Measurements from ENCODE around the gene S1PR4. TPM values are rescaled to one million over a fixed set of nuclear protein-coding genes. Genes with fewer than 3 reads are reported as not detected.
"Not testable (repeated sequence)": the region's sequence is repeated elsewhere in the genome, so short reads cannot be mapped to it uniquely, and the experiment has no call there.

S1PR4 gene
- total and polyA plus RNA-seq, 2 of the 13 experiments (the other 11 are each of a cell fraction or from before 2014, with no cell fraction given) = 0.07 to 0.09 TPM

DNA sequence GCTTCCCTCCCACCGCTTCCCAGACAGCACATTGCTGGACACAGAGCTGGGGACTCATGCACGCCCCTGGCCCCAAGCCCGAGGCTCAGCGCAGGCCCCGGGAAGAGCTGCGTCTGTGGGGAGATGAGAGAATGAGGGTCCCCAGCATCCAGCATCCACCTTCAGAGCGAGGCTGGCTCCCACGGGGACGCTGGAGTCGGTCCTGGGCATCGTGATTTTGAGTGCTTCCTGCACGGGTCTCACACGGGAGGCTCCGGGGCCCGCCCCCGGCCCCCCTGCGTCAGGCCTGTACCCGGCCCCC, 11.9 kb downstream of the S1PR4 start (continued):
- TF ChIP-seq RXRB (CRISPR knock-in tag; IDR thresholded peaks at IDR 0.05; ENCODE audit: borderline replicate concordance) (no peak), HNRNPLL (IDR thresholded peaks at IDR 0.05; ENCODE audit: low read depth, low read length, poor library complexity, severe bottlenecking) (no peak)
- TF ChIP-seq, protein P1, sequence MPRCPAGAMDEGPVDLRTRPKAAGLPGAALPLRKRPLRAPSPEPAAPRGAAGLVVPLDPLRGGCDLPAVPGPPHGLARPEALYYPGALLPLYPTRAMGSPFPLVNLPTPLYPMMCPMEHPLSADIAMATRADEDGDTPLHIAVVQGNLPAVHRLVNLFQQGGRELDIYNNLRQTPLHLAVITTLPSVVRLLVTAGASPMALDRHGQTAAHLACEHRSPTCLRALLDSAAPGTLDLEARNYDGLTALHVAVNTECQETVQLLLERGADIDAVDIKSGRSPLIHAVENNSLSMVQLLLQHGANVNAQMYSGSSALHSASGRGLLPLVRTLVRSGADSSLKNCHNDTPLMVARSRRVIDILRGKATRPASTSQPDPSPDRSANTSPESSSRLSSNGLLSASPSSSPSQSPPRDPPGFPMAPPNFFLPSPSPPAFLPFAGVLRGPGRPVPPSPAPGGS (CRISPR knock-in tag; IDR thresholded peaks at IDR 0.05) = no peak

DNA sequence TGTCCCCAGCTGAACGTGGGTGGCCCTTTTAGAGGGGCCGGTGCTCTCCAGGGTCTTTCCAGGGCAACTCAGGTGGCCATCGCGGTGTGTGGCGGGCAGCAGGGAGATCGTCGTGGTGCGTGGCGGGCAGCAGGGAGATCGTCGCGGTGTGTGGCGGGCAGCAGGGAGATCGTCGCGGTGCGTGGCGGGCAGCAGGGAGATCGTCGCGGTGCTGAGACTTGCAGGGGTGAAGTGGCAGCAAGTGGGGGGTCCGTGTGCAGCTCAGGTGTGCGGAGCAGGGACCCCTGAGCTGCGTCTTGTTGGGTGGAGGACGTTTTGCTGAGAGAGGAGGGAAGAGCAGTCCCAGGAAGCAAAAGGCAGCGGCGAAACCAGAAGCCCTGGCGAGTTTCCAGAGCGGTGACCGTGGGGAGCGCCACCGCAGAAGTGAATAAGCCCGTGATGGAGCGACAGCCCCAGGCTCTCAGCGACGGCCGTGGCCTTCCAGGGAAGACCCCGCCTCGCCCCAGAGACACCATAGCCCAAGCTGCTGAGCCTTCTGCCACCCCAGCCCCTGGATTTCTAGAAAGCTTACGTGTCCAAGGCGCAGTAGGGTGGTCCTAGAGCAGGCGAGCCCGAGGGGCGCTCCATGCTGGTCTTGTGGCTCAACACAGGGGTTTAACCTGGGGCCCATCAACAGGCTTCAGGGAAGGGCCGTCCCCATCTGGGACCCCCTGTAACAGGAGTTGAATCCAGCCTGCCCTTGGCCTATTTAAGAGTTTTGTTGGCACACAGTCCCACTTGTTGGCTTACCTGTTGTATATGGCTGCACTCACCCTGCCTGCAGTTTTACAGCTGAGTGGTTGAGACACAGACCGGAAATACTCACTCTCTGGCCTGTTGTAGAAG, 12.6 kb downstream of the S1PR4 start:
- H3K4me3 ChIP-seq (replicated peaks in 1 of 3; ENCODE audit: insufficient read depth in 1 of 3, low read depth in 2 of 3, low read length in 3 of 3) = no peak overlapping the region
- peaks cover 2 to 15% of the 10 kb centered on the region in 2 experiments; a peak in 3 of 5 replicates for H3K36me3 ChIP-seq (replicated peaks in 1 of 2; ENCODE audit: control insufficient read depth in 1 of 2, insufficient read depth in 2 of 2, low read length in 2 of 2)
- intact Hi-C loops (cut with micrococcal nuclease; ENCODE audit: unreplicated experiment) = no loop called here
- ATAC-seq (no peak), FAIRE-seq (no peak), DNase-seq (ENCODE audit: low spot score) (no peak)
- 93% methylated on average over 35 of the region's 46 CpGs for WGBS (ENCODE audit: low lambda C conversion rate)
- peaks cover 7% of the 10 kb centered on the region; the same call in 1 of the 2 replicates for H4K20me1 ChIP-seq (ENCODE audit: insufficient read depth, low read length)
- no peak for TF ChIP-seq ZNF572 (CRISPR knock-in tag; IDR thresholded peaks at IDR 0.05)
- CTCF ChIA-PET (ENCODE audit: low intra/inter-chr PET ratio, low total read pairs) = no interaction called here
- H3K27ac ChIP-seq (ENCODE audit: extremely low read length, insufficient read depth, low read length) = no peak overlapping the region
- H3K9ac ChIP-seq (ENCODE audit: insufficient read depth, low read depth, low read length) = no peak overlapping the region
- H3K27me3 ChIP-seq (ENCODE audit: control insufficient read depth in 1 of 2, insufficient read depth in 2 of 2, low read length in 2 of 2) = no peaks in the 10 kb centered on the region
- no peak overlapping the region for H3K4me2 ChIP-seq (ENCODE audit: low read depth, low read length)
- in situ Hi-C loops (cut with HindIII; ENCODE audit: extremely low pct_ligation_motif_present, low pct_unique_long_range_greater_than_20kb) = no loop called here
- POLR2A ChIA-PET = no interaction called here
- H3K79me2 ChIP-seq (ENCODE audit: insufficient read depth, low read length) = peaks cover 41% of the 10 kb centered on the region
- peaks cover 22% of the 10 kb centered on the region for H3K4me1 ChIP-seq (ENCODE audit: insufficient read depth, low read length)
- BruUV-seq (replicated peaks) = no TSS peak
- no peak overlapping the region for H2AFZ ChIP-seq (ENCODE audit: low read length)
- H3K9me3 ChIP-seq (ENCODE audit: low read length) = no peaks in the 10 kb centered on the region

DNA sequence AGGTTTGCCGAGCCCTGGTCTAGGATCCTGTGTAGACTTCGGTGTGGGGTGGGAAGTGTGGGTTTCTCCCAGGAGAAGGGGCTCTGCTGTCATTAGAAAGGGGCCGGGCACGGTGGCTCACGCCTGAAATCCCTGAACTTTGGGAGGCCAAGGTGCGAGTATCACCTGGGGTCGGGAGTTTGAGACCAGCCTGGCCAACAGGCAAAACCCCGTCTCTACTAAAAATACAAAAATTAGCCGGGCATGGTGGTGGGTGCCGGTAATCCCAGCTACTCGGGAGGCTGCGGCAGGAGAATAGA, 13.2 kb downstream of the S1PR4 start:
- BruUV-seq (replicated peaks); H4K20me1 ChIP-seq (ENCODE audit: insufficient read depth, low read length); H3K9ac ChIP-seq (ENCODE audit: insufficient read depth, low read depth, low read length); H2AFZ ChIP-seq (ENCODE audit: low read length); POLR2A ChIA-PET; H3K27me3 ChIP-seq (ENCODE audit: control insufficient read depth in 1 of 2, insufficient read depth in 2 of 2, low read length in 2 of 2); H3K27ac ChIP-seq (ENCODE audit: extremely low read length, insufficient read depth, low read length); DNase-seq (ENCODE audit: low spot score); in situ Hi-C loops (cut with HindIII; ENCODE audit: extremely low pct_ligation_motif_present, low pct_unique_long_range_greater_than_20kb); H3K9me3 ChIP-seq (ENCODE audit: low read length); CTCF ChIA-PET (ENCODE audit: low intra/inter-chr PET ratio, low total read pairs); intact Hi-C loops (cut with micrococcal nuclease; ENCODE audit: unreplicated experiment); FAIRE-seq; ATAC-seq; H3K4me3 ChIP-seq (replicated peaks in 1 of 3; ENCODE audit: insufficient read depth in 1 of 3, low read depth in 2 of 3, low read length in 3 of 3); H3K4me2 ChIP-seq (ENCODE audit: low read depth, low read length): not testable (repeated sequence)
- 97% methylated on average over 12 of the region's 12 CpGs for WGBS (ENCODE audit: low lambda C conversion rate)
- Histone ChIP-seq H3K36me3 (replicated peaks in 1 of 2; ENCODE audit: control insufficient read depth in 1 of 2, insufficient read depth in 2 of 2, low read length in 2 of 2) (peaks cover 3 to 15% of the 10 kb centered on the region in 2 experiments; a peak in 3 of 5 replicates), H3K4me1 (ENCODE audit: insufficient read depth, low read length) (peaks cover 22% of the 10 kb centered on the region), H3K79me2 (ENCODE audit: insufficient read depth, low read length) (peaks cover 36% of the 10 kb centered on the region)

Measured in HepG2 (cell line).